C4-2B (cell line): Measurements from ENCODE around the gene HIP1R.

Experiments used
- CTCF ChIP-seq: fragments of 450-650 bp; conservative IDR thresholded peaks from 2 replicates; pipeline ENCODE4 v1.5.1; 2017; ENCODE audit warnings: mild to moderate bottlenecking
- ZFX ChIP-seq: fragments of 450-650 bp; IDR thresholded peaks from 2 replicates; pipeline ENCODE4 v1.6.1; 2017

GRCh38 chr12:122860040-122860853 is 25.0 kb downstream of the HIP1R start:
- peak; percentile 88 for TF ChIP-seq CTCF
- TF ChIP-seq ZFX: 0 out of 2 replicates have a peak, but pooled peaks have one; percentile 23
